ENCODE results near the gene HBB.

- TF ChIP-seq POLR2A (IDR thresholded peaks at IDR 0.05) (no peak), POLR2AphosphoS5 (IDR thresholded peaks at IDR 0.05) (no peak), EP300 (IDR thresholded peaks at IDR 0.05) (no peak)
- TF ChIP-seq, protein P1, sequence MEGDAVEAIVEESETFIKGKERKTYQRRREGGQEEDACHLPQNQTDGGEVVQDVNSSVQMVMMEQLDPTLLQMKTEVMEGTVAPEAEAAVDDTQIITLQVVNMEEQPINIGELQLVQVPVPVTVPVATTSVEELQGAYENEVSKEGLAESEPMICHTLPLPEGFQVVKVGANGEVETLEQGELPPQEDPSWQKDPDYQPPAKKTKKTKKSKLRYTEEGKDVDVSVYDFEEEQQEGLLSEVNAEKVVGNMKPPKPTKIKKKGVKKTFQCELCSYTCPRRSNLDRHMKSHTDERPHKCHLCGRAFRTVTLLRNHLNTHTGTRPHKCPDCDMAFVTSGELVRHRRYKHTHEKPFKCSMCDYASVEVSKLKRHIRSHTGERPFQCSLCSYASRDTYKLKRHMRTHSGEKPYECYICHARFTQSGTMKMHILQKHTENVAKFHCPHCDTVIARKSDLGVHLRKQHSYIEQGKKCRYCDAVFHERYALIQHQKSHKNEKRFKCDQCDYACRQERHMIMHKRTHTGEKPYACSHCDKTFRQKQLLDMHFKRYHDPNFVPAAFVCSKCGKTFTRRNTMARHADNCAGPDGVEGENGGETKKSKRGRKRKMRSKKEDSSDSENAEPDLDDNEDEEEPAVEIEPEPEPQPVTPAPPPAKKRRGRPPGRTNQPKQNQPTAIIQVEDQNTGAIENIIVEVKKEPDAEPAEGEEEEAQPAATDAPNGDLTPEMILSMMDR (IDR thresholded peaks at IDR 0.05) = no peak
These were observed 6.0 kb upstream of the HBB start for GRCh38 chr11:5232821-5233220.

Measured in upper lobe of left lung (tissue), 4 donors.